GM18499 (cell line): ENCODE measurements around the gene XXYLT1.

Experiments used
- ATAC-seq: cut with Tn5 transposase; IDR thresholded peaks from one replicate; pipeline ENCODE4 v1.9.1; 2021; ENCODE audit warnings: moderate number of reproducible peaks; ENCODE audit not compliant: insufficient read depth, unreplicated experiment

XXYLT1 gene

GRCh38 chr3:195155570-195156241, 115.3 kb downstream of the XXYLT1 start:
- ATAC-seq: no peak

GRCh38 chr3:195154793-195155535, 116.0 kb downstream of the XXYLT1 start:
- no peak for ATAC-seq

- ATAC-seq: no peak
Observed at GRCh38 chr3:195154111-195154791, 116.7 kb downstream of the XXYLT1 start.

- ATAC-seq: no peak
Observed at GRCh38 chr3:195153653-195154052, 117.3 kb downstream of the XXYLT1 start.

GRCh38 chr3:195153130-195153529, 117.8 kb downstream of the XXYLT1 start:
- ATAC-seq: no peak

GRCh38 chr3:195151866-195152541, 119.0 kb downstream of the XXYLT1 start:
- ATAC-seq: no peak

- ATAC-seq: no peak
Observed at GRCh38 chr3:195151402-195151801, 119.6 kb downstream of the XXYLT1 start.

- ATAC-seq: no peak
Observed at GRCh38 chr3:195150181-195151118, 120.5 kb downstream of the XXYLT1 start.

- ATAC-seq: no peak
Observed at GRCh38 chr3:195149292-195150030, 121.5 kb downstream of the XXYLT1 start.

GRCh38 chr3:195148549-195148948, 122.4 kb downstream of the XXYLT1 start:
- ATAC-seq: no peak

- peak; percentile 60 for ATAC-seq
Observed at GRCh38 chr3:195147649-195148080, 123.3 kb downstream of the XXYLT1 start.

GRCh38 chr3:195146131-195146530, 124.8 kb downstream of the XXYLT1 start:
- ATAC-seq: no peak

GRCh38 chr3:195145579-195145978, 125.4 kb downstream of the XXYLT1 start:
- ATAC-seq: no peak

- no peak for ATAC-seq
Observed at GRCh38 chr3:195143221-195143620, 127.7 kb downstream of the XXYLT1 start.

GRCh38 chr3:195142519-195142918, 128.4 kb downstream of the XXYLT1 start:
- no peak for ATAC-seq

GRCh38 chr3:195140816-195141793, 129.9 kb downstream of the XXYLT1 start:
- no peak for ATAC-seq

GRCh38 chr3:195140410-195140809, 130.5 kb downstream of the XXYLT1 start:
- ATAC-seq: no peak

GRCh38 chr3:195139876-195140240, 131.1 kb downstream of the XXYLT1 start:
- no peak for ATAC-seq
